ENCODE results near the gene ZNF385B.

ZNF385B gene

DNA sequence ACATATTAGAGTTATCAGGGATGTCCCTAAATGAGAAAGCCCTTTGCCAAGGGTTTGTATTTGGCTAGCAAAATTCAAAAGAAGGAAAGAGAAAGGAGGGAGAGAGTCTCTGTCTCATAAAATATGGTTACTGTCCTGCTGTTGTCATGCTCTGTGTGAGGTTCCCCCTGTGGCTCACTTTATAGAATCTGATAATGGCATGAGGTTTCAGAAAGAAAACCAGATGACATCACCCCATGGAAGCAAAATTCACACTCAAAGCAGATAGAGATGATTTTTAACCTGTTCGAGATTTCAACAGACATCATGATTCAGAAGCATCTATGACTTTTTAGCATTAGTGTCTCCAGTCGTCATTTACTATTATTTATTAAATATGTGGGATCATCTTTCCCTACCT lies 431.8 kb downstream of the ZNF385B start:
- DNase-seq, result no peak

DNA sequence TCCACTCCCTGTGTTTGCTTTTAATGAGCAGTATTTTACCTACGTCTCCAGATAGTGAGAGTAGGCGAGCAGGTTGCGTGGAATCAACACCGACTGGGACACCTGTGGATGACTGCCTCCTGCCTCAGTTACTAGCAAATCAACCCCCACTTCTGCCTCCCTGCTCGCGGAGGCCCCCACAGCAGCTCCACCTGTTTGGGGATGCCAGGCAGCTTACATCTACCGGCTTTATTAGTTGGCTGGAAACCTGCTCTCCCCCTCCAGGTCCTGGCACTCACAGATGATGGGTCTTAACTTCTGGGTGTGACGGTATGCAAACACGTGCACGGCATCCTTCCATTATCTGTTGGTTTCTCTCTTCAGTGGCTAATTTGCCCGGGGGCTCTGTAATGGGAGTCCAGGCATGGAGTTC lies 432.3 kb downstream of the ZNF385B start:
- no peak for DNase-seq

DNA sequence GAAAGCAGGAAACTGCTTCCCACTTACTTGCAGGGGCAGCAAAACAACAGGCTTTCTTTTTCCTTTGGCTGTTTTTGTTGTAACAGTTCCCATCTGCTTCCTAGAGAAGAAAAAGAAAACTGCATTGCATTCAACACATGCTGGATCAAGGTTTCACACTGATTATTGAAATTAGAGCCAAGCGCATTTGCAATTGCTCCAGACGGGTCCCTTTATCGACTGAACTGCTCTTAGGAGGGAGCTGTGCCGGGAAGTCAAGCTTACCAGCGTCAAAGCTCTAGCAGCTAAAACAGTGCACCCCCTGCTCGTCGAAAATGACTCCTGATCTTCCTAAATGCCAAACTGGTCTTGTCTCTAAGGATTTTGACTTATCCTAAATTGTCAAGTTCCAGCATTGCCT lies 432.8 kb downstream of the ZNF385B start:
- no peak for DNase-seq

DNA sequence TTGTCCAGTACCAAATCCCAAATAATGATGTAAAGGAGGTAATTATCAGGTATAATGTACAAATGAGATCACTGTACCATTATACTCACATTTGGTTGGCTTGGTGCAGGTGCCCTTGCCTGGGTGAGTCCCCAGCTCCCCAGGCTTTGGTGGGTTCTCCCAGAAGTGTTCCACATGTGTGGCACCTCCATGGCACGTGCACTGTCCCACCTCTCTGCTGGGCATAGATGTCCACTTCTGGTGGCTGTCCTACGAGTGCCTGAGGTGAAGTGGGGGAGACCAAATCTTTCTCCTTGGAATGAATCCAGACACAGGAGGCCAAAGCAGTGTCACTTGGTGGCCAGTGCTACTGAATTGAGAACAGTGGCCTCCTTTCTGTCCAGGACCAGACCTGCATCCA lies 434.3 kb downstream of the ZNF385B start:
- no peak for DNase-seq

DNA sequence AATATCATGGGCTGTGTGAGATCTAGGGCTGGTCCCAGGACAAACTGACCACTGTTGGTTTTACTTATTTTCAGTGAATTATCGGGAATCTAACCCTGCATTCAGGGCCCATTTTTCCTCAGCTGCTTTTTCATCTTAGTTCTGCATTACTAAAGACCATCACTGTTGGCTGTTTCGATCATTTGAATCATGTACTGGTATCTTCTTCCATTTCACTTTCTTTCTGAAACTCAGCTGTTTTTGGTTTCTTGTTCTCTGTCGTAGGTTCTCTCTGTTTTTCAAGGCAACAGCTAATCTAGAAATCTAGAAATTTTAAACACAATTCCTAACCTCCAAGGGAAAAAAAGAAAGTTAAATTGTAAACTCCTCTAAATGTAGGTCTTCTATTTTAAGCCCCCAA lies 436.8 kb downstream of the ZNF385B start:
- no peak for DNase-seq

DNA sequence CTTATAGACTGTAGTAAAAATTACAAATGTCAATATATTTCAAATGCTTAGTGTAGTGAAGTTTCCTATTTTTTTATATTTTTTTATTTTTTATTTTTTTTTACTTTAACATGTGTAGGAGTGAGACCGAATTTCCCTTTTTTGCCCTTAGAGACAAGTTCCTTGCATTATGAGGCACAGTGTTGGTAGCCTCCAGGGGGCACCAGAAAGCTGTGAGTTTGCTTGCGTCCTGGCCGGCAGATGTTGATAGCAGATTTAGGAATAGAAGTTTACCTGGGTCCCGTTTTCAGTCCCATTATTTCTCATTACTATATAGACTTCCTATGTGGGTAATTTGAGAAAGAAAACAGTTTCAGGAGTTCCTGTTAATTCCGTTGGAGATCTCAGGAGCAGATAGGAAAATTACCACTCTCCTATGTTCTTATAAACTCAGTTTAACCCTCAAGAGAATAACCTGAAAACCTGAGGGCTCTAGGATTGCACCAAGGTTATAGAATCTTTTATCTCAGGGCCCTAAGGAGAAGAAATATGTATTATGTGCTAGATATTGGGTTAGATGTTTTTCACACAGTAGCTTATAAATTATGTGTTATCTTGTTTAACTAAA lies 439.3 kb downstream of the ZNF385B start:
- DNase-seq, result peak; percentile 4

DNA sequence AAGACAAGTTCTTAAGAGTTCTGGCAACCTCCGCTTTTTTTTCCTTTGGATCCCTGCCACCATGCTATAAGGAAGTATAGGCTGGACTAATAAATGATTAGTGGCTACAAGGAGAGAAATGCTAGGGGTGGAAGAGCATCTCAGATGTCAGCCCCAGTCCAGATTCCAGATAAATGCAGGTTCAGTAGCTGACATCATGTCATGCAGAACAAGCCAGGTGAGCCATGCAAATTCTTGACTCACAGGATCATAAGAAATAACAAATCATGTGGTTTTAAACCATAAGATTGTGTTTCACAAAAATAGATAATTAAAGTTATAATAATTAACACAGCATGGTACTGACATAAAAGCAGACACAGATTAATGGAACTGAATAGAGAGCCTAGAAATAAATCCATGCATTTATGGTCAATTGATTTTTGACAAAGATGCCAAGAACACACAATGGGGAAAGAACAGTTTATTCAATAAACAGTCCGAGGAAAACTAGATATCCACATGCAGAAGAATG lies 443.9 kb downstream of the ZNF385B start:
- DNase-seq, result no peak

DNA sequence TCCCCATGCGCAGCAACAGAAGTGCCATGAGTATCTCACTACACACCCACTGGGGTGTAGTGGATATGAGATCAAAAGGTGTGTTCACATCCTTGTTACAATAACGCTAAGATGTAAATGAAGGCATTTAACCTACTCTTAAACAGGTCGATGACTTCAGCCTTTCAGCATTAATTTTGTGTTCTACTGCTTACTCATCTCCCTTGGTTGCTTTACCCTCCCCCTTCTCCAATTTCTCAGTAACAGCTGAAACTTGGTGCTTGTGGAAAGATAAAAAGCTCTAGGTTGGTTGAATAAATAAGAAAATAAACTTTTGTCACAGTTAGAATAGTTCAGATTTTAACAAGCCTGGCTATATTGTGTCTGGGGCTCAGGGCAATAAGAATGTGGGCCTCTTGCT lies 449.3 kb downstream of the ZNF385B start:
- DNase-seq, result no peak

DNA sequence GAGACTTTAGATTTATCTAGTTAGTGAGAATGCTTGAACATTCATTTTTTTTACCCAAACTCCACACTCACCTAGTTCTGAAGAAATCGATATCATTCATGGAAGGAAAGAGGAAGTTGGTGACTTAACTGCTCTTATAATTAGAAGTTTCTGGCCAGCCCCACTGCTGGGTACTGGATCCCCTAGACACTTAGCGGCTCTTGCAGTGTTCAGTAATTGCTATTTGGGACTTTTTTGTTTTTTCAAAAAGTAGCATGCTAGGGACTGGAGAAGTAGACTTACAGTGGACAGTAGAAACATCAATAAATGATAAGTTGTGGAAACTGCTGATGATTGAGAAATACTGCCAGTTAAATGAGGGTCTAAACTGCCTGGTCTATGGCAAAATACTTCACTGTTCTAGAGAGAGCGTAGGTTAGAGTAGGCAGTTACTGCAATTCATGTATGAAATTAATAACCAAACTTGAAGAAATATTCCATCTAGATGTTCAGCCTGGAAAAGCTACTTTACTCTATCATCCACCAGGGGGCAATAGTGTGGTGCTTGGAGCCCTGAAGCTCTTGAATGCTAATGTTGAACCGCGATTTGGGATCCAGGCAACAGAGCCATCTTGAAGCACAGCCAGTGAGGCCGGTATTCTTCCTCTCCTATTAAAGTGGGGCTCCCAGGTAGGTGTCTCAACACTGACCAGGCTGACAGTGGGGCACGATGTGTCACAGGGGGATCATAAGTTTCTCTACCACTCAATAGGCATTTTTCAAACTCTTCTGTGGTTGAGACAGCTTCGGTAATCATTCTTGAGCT lies 450.7 kb downstream of the ZNF385B start:
- no peak for DNase-seq

DNA sequence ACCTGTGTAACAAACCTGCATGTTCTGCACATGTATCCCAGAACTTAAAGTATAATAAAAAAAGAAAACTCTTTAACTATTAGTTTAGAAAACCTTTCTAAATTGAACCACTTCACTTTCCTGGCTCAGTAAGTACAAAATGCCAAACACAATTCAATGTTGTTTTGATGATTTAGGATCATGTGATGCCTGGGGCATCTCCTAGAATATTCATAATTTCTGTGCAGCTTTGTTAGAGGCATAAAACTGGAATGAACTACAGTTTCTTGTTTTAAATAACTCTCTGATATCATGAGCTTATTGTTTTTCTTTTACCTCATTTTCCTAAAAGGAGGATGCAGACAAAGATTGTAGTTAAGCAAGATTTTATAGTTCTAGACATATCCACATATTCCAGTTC lies 457.8 kb downstream of the ZNF385B start:
- no peak for DNase-seq

DNA sequence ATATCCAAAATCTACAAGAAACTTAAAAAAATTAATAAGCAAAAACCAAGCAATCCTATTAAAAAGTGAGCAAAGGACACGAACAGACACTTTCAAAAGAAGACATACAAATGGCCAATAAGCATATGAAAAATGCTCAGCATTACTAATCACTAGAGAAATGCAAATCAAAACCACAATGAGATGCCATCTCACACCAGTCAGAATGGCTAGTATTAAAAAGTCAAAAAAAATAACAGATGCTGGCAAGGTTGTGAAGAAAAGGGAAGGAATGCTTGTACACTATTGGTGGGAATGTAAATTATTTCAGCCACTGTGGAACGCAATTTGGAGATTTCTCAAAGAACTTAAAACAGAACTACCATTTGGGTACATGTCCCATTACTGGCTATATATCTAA lies 467.9 kb downstream of the ZNF385B start:
- DNase-seq, result no peak
